GM23338 (cell line): Measurements from ENCODE around the gene OR5H6. TPM values are rescaled to one million over a fixed set of nuclear protein-coding genes. Genes with fewer than 3 reads are reported as not detected.

Source experiments
- ATAC-seq: fragments of 200-7000 bp; cut with Tn5 transposase; 3 replicates; pipeline ENCODE4 v1.9.1; 2020
- DNase-seq: peaks from one replicate; pipeline ENCODE4 v3.0.0-alpha.2; 2015; ENCODE audit warnings: low spot score
- H2AFZ ChIP-seq: fragments of 200-600 bp; sonication (generic); 2 replicates; pipeline ENCODE4 v1.8.0; 2016; ENCODE audit warnings: antibody characterized with exemption, mild to moderate bottlenecking, moderate library complexity
- H3F3A ChIP-seq: fragments of 200-600 bp; sonication (generic); replicated peaks from 2 replicates; pipeline ENCODE4 v1.8.0; 2017; ENCODE audit warnings: antibody characterized with exemption, mixed run types, low read depth
- H3K27ac ChIP-seq: fragments of 200-600 bp; sonication (generic); 2 replicates; pipeline ENCODE4 v1.6.1; 2016; ENCODE audit warnings: low read depth
- H3K27me3 ChIP-seq: fragments of 200-600 bp; sonication (generic); 2 replicates; pipeline ENCODE4 v1.8.0; 2016; ENCODE audit warnings: mild to moderate bottlenecking, mixed run types, moderate library complexity; ENCODE audit not compliant: insufficient read depth
- H3K36me3 ChIP-seq: fragments of 200-600 bp; sonication (generic); 2 replicates; pipeline ENCODE4 v1.8.0; 2016; ENCODE audit warnings: mild to moderate bottlenecking; ENCODE audit not compliant: insufficient read depth
- H3K4me1 ChIP-seq: fragments of 200-600 bp; sonication (generic); 2 replicates; pipeline ENCODE4 v1.8.0; 2016; ENCODE audit warnings: mild to moderate bottlenecking, moderate library complexity; ENCODE audit not compliant: insufficient read depth
- H3K4me2 ChIP-seq: fragments of 200-600 bp; sonication (generic); 2 replicates; pipeline ENCODE4 v1.7.1; 2017; ENCODE audit warnings: mixed run types
- H3K4me3 ChIP-seq: fragments of 200-600 bp; sonication (generic); 2 replicates; pipeline ENCODE4 v1.6.1; 2016; ENCODE audit warnings: mixed run types
- H3K79me2 ChIP-seq: fragments of 200-600 bp; sonication (generic); replicated peaks from 2 replicates; pipeline ENCODE4 v1.8.0; 2017; ENCODE audit warnings: mild to moderate bottlenecking; ENCODE audit not compliant: insufficient read depth
- H3K9me2 ChIP-seq: fragments of 200-600 bp; sonication (generic); 2 replicates; pipeline ENCODE4 v1.8.0; 2017; ENCODE audit not compliant: insufficient read depth
- H4K20me1 ChIP-seq: fragments of 200-600 bp; sonication (generic); replicated peaks from 2 replicates; pipeline ENCODE4 v1.8.0; 2017; ENCODE audit warnings: mild to moderate bottlenecking; ENCODE audit not compliant: insufficient read depth
- H3K27ac Mint-ChIP-seq: 2 replicates; pipeline ENCODE4 v1.8.0; 2020; ENCODE audit warnings: inconsistent platforms, mild to moderate bottlenecking, moderate library complexity, mixed read lengths
- H3K27me3 Mint-ChIP-seq: 3 replicates; pipeline ENCODE4 v1.8.0; 2022; ENCODE audit warnings: low read depth, mild to moderate bottlenecking, moderate library complexity, mixed read lengths, inconsistent platforms; ENCODE audit not compliant: insufficient read depth, poor library complexity
- H3K36me3 Mint-ChIP-seq: 3 replicates; pipeline ENCODE4 v1.8.0; 2021; ENCODE audit warnings: low read depth, mild to moderate bottlenecking, inconsistent platforms, moderate library complexity, mixed read lengths
- H3K4me1 Mint-ChIP-seq: 3 replicates; pipeline ENCODE4 v1.8.0; 2020; ENCODE audit warnings: mild to moderate bottlenecking, inconsistent platforms, mixed read lengths
- H3K4me3 Mint-ChIP-seq: 3 replicates; pipeline ENCODE4 v1.8.0; 2021; ENCODE audit warnings: moderate library complexity, mild to moderate bottlenecking, inconsistent platforms, mixed read lengths
- H3K9me3 Mint-ChIP-seq: 3 replicates; pipeline ENCODE4 v1.8.0; 2020; ENCODE audit warnings: moderate library complexity, mild to moderate bottlenecking, inconsistent platforms, mixed read lengths
- CREB1 ChIP-seq: fragments of 250-450 bp; sonication (Bioruptor Pico); IDR thresholded peaks from 2 replicates; pipeline ENCODE4 v1.5.0; 2020; ENCODE audit warnings: low read depth, mild to moderate bottlenecking, moderate library complexity
- CTCF ChIP-seq, 2 experiments: fragments of 200-600 bp in 1 of 2; sonication (generic) in 1 of 2; conservative IDR thresholded peaks; 2 replicates each; pipeline versions ENCODE4 v1.5.1 to v1.6.1; 2016 to 2017; ENCODE audit warnings: antibody characterized with exemption in 2 of 2, low read depth in 2 of 2, mild to moderate bottlenecking in 2 of 2, moderate library complexity in 1 of 2
- ETS1 ChIP-seq: IDR thresholded peaks from 2 replicates; pipeline ENCODE4 v1.6.1; 2016; ENCODE audit warnings: antibody characterized with exemption
- EZH2 ChIP-seq: fragments of 200-600 bp; sonication (generic); IDR thresholded peaks from one replicate; pipeline ENCODE4 v1.8.0; 2017; ENCODE audit warnings: antibody characterized with exemption, mild to moderate bottlenecking, low read depth; ENCODE audit not compliant: unreplicated experiment
- EZH2phosphoT487 ChIP-seq: fragments of 200-600 bp; sonication (generic); IDR thresholded peaks from one replicate; pipeline ENCODE4 v1.8.1; 2018; ENCODE audit warnings: antibody characterized with exemption; ENCODE audit not compliant: unreplicated experiment
- JUNB ChIP-seq: IDR thresholded peaks from one replicate; pipeline ENCODE4 v1.6.1; 2016; ENCODE audit warnings: antibody characterized with exemption; ENCODE audit not compliant: unreplicated experiment
- NANOG ChIP-seq: IDR thresholded peaks from 2 replicates; pipeline ENCODE4 v1.6.1; 2016; ENCODE audit warnings: antibody characterized with exemption, borderline replicate concordance
- POLR2AphosphoS5 ChIP-seq: IDR thresholded peaks from 2 replicates; pipeline ENCODE4 v1.6.1; 2016; ENCODE audit warnings: antibody characterized with exemption, low read depth
- REST ChIP-seq: IDR thresholded peaks from one replicate; pipeline ENCODE4 v1.6.1; 2018; ENCODE audit warnings: antibody characterized with exemption; ENCODE audit not compliant: unreplicated experiment
- STAT1 ChIP-seq: IDR thresholded peaks from one replicate; pipeline ENCODE4 v1.6.1; 2016; ENCODE audit warnings: antibody characterized with exemption; ENCODE audit not compliant: unreplicated experiment
- ZNF114 ChIP-seq: fragments of 250-450 bp; sonication (Bioruptor Pico); IDR thresholded peaks from 2 replicates; pipeline ENCODE4 v1.5.0; 2020; ENCODE audit warnings: mild to moderate bottlenecking, moderate library complexity
- ZNF331 ChIP-seq: fragments of 250-450 bp; sonication (Bioruptor Pico); IDR thresholded peaks from 2 replicates; pipeline ENCODE4 v1.5.0; 2020; ENCODE audit warnings: low read depth, mild to moderate bottlenecking, moderate library complexity
- ZNF462 ChIP-seq: fragments of 250-450 bp; sonication (Bioruptor Pico); IDR thresholded peaks from 2 replicates; pipeline ENCODE4 v1.5.0; 2020; ENCODE audit warnings: mild to moderate bottlenecking, moderate library complexity
- polyA plus RNA-seq: library from polyadenylated mRNA; unstranded; fragments of >200 nt; fragmentation: Nextera tagmentation; extraction: Ambion mirVana; gene quantifications from 2 replicates; pipeline ENCODE4 v1.2.1, GENCODE V29; 2016
- total RNA-seq: library from RNA; depleted of rRNA; stranded (reverse); fragments of >200 nt; shearing (Covaris generic); gene quantifications from 2 replicates; pipeline ENCODE4 v1.2.3, GENCODE V29; 2014

OR5H6 gene
- total and polyA plus RNA-seq, 2 experiments from 2014 or later: 0.37 TPM; not detected in 1

GRCh38 chr3:98291332-98291957 lies 27.4 kb downstream of the OR5H6 start:
- H3K27me3 ChIP-seq: no peaks in the 10 kb centered on the region
- no peaks in the 10 kb centered on the region; the same call in 2 of the 3 replicates for H3K4me1 Mint-ChIP-seq
- H3K4me3 ChIP-seq: no peak overlapping the region

More at GRCh38 chr3:98291332-98291957, 27.4 kb downstream of the OR5H6 start:
- H3K27ac ChIP-seq: no peak overlapping the region
- no peak overlapping the region for H3K4me2 ChIP-seq
- DNase-seq (no peak), ATAC-seq (no peak)
- peaks cover 5% of the 10 kb centered on the region for H3K9me2 ChIP-seq
- H3K4me1 ChIP-seq: no peaks in the 10 kb centered on the region
- Mint-ChIP-seq H3K9me3 (peaks cover 30% of the 10 kb centered on the region), H3K27ac (no peak overlapping the region), H3K4me3 (no peak overlapping the region), H3K27me3 (peaks cover 1% of the 10 kb centered on the region), H3K36me3 (peaks cover 7% of the 10 kb centered on the region)
- no peaks in the 10 kb centered on the region for H3F3A ChIP-seq
- no peak overlapping the region for H2AFZ ChIP-seq
- H3K36me3 ChIP-seq: no peaks in the 10 kb centered on the region
- no peaks in the 10 kb centered on the region for H4K20me1 ChIP-seq
- H3K79me2 ChIP-seq: no peaks in the 10 kb centered on the region
- TF ChIP-seq POLR2AphosphoS5 (no peak), ETS1 (no peak), CTCF (conservative IDR thresholded peaks at IDR 0.05; ENCODE audit: low read depth in 2 of 2) (no peak), REST (no peak), ZNF331 (no peak), EZH2 (no peak), NANOG (no peak), ZNF114 (CRISPR knock-in tag) (no peak), CREB1 (no peak), EZH2phosphoT487 (no peak), ZNF462 (no peak), STAT1 (no peak), JUNB (no peak)
